HepG2 (cell line): ENCODE results near the gene RBM15B. TPM values are rescaled to one million over a fixed set of nuclear protein-coding genes. Genes with fewer than 3 reads are reported as not detected.

Experiments used
- NRL ChIP-seq: sonication (generic); formaldehyde crosslinking; IDR thresholded peaks from 2 replicates; pipeline ENCODE4 v1.5.0; 2020; ENCODE audit warnings: missing genetic modification reagents, mild to moderate bottlenecking, moderate library complexity, borderline replicate concordance
- SPEN ChIP-seq: sonication (generic); formaldehyde crosslinking; IDR thresholded peaks from 2 replicates; pipeline ENCODE4 v1.5.1; 2020; ENCODE audit warnings: low read depth, mild to moderate bottlenecking, missing genetic modification reagents
- TCF7L2 ChIP-seq: IDR thresholded peaks from 2 replicates; pipeline ENCODE4 v1.6.1; 2011; ENCODE audit warnings: mild to moderate bottlenecking, low read depth, low read length, moderate library complexity
- ZBTB4 ChIP-seq: sonication (generic); formaldehyde crosslinking; IDR thresholded peaks from 2 replicates; pipeline ENCODE4 v1.4.0; 2020; ENCODE audit warnings: missing genetic modification reagents, mild to moderate bottlenecking, borderline replicate concordance
- ZHX1 ChIP-seq: sonication (generic); formaldehyde crosslinking; IDR thresholded peaks from 2 replicates; pipeline ENCODE4 v1.8.1; 2022; ENCODE audit warnings: low read depth, mild to moderate bottlenecking, missing genetic modification reagents
- ZNF552 ChIP-seq: sonication (generic); formaldehyde crosslinking; IDR thresholded peaks from 2 replicates; pipeline ENCODE4 v1.9.0; 2022; ENCODE audit warnings: missing genetic modification reagents, mild to moderate bottlenecking, borderline replicate concordance
- ZNF570 ChIP-seq: sonication (generic); formaldehyde crosslinking; IDR thresholded peaks from 2 replicates; pipeline ENCODE4 v1.4.0; 2020; ENCODE audit warnings: mild to moderate bottlenecking, missing genetic modification reagents, borderline replicate concordance
- polyA plus RNA-seq, 8 experiments: library from polyadenylated mRNA; depleted of rRNA in 3 of 8; stranded (reverse) in 7 of 8; unstranded in 1 of 8; fragments of >200 nt; fragmentation: Illumina TruSeq in 4 of 8; extraction: Trizol in 4 of 8; gene quantifications; 2 replicates each; pipeline versions ENCODE4 v1.2.1 to v1.2.3, GENCODE V29; 2011 to 2016; ENCODE audit warnings: low read depth in 4 of 8, missing spikeins in 1 of 8, mixed read lengths in 1 of 8; ENCODE audit not compliant: insufficient read depth in 1 of 8
- total RNA-seq, 5 experiments: library from RNA; depleted of rRNA; stranded (reverse); fragments of >200 nt; fragmentation: Illumina TruSeq; extraction: Trizol; gene quantifications; 2 replicates each; pipeline ENCODE4 v1.2.3, GENCODE V29; 2016; ENCODE audit warnings: low read depth in 1 of 5
- TF ChIP-seq, protein P1 (sequence below): sonication (generic); formaldehyde crosslinking; IDR thresholded peaks from 2 replicates; pipeline ENCODE4 v1.5.0; 2020; ENCODE audit warnings: mild to moderate bottlenecking, missing genetic modification reagents

Gene RBM15B
- total and polyA plus RNA-seq, 2 of the 13 experiments (the other 11 are each of a cell fraction or from before 2014, with no cell fraction given): 8.2 to 19.3 TPM

GRCh38 chr3:51391566-51392354 lies 675 bp downstream of the RBM15B start (continued):
- TF ChIP-seq SPEN (no peak), NRL (CRISPR knock-in tag) (0 out of 2 replicates have a peak, but pooled peaks have one; percentile 18), ZHX1 (0 out of 2 replicates have a peak, but pooled peaks have one; percentile 22), ZBTB4 (CRISPR knock-in tag) (0 out of 2 replicates have a peak, but pooled peaks have one; percentile 9), ZNF570 (no peak), ZNF552 (CRISPR knock-in tag) (no peak), TCF7L2 (no peak)
- TF ChIP-seq, protein P1, sequence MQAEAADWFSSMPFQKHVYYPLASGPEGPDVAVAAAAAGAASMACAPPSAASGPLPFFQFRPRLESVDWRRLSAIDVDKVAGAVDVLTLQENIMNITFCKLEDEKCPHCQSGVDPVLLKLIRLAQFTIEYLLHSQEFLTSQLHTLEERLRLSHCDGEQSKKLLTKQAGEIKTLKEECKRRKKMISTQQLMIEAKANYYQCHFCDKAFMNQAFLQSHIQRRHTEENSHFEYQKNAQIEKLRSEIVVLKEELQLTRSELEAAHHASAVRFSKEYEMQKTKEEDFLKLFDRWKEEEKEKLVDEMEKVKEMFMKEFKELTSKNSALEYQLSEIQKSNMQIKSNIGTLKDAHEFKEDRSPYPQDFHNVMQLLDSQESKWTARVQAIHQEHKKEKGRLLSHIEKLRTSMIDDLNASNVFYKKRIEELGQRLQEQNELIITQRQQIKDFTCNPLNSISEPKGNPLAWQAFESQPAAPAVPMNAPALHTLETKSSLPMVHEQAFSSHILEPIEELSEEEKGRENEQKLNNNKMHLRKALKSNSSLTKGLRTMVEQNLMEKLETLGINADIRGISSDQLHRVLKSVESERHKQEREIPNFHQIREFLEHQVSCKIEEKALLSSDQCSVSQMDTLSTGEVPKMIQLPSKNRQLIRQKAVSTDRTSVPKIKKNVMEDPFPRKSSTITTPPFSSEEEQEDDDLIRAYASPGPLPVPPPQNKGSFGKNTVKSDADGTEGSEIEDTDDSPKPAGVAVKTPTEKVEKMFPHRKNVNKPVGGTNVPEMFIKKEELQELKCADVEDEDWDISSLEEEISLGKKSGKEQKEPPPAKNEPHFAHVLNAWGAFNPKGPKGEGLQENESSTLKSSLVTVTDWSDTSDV (CRISPR knock-in tag): 0 out of 2 replicates have a peak, but pooled peaks have one; percentile 34
